ENCODE data around the gene IFI27L1.

The IFI27L1 gene

DNA sequence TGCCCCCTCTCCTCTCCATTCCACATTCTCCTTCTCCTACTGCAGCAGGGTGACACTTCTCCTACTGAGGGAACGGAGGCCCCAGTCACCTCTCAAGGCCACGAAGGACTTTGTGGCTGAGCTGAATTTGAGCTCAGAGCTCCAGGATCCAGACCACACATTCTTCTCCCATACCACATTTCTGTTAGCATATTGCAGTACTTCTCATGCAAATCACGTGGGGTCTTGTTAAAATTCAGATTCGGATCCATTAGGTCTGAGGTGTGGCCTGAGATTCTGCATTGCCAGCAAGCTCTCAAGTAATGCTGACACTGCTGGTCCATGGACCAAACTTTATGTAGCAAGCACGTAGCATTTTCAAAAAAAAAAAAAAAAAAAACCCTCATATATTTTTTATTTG lies 57.9 kb downstream of the IFI27L1 start:
- DNase-seq: no peak

DNA sequence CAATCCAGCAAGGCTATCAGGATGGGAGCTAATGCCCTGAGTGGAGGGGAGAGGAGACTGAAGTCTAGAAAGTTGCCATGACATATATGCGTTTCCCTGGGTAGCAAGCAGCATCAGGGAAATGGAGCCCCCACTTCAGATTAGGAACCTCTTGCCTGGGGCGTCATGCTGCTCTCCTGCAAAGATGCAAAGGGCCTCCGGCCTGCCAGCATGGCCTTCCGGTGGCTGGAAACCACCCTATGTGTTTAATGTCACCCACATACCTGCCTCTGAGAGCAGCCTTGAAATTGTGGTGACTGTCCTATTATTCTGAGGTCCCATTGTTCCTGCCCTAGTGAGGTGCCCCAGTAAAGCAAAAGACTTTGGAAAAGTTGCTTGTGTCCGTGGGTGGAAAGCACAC lies 58.3 kb downstream of the IFI27L1 start:
- DNase-seq: no peak

DNA sequence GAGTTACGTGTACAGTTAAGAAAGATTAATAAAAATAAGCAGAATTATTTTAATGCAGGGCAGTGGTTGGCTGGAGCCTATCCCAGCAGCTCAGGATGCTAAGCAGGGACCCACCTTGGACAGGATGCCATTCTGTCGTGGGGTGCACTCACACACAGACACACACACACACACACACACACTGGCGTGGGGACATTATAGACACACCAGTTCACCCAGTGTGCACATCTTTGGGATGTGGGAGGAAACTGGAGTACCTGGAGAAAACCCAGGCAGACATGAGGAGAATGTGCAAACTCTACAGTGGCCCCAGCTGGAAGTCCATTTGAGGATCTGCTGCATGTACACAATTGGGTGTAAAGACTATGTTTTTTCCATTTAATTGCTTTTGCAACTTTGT lies 61.1 kb downstream of the IFI27L1 start:
- DNase-seq: no peak

DNA sequence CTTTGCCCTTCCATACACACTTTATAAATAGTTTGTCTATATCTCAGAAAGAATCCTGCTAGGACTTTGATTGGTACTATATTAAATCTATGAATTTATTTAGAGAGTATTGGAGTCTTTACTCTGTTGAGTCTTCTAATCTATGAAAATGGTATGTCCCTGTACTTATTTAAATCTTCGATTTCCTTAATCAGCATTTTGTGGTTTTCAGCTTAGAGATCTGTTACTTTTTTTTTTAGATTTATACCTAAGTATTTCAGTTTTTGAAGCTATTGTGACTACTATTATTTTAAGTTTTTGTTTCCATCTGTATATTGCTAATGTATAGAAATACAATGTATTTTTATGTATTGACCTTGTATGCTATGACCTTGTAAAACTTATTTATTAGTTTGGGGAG lies 61.7 kb downstream of the IFI27L1 start:
- no peak for DNase-seq

DNA sequence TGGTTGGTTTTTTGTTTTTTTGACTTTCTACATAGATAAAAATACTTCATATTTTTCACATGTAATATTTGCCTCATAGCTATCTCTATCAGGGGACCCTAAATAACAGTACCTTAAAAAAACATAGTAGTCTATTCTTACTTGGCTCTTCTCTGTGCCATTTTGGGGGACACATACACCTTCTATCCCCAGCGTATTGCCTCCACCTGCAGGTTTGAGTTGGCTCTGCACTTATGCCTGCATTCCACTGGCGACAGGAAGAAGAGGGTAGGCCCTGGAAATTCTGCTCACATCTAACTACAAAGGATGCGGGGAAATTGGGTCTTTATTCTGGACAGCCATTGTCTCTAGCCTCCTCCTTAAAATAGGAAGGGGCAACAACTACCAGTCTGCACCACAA lies 62.1 kb downstream of the IFI27L1 start:
- no peak for DNase-seq

DNA sequence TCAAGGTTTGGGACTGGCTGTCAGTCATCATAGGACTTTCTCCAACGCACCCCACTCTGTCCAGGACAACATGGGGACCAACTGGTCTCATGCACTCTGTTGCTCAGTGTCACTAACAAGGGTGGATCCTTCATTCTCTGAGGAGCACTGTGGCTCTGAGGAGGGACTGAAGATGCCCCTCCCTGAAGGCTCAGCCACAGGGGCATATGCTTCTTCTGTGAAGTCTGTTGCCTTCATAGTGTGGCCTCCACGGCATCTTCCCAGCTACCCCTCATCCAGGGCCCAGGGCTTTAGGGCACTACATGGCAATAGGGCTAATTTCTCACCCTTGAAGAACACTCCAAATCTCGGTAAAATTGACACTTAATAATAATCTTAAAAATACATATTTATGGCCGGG lies 62.6 kb downstream of the IFI27L1 start:
- no peak for DNase-seq

DNA sequence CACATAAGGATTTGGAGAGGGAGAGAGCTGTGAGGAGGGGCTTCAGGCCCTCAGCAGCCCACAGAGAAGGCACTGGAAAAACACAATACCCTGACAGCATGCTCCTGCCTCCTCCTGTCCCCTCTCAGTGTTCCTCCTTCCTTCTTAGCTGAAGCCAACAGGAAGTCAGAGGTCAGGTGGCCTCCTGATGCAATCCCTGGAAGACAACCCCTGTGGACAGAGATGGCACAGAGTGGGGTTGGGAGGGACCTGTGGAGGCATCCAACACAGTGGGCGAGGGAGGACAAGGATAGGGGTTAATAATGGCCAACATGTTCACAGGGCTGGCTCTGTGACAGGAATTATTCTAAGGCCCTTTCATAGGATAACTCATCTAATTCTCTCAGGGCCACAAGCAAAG lies 63.7 kb downstream of the IFI27L1 start:
- no peak for DNase-seq

DNA sequence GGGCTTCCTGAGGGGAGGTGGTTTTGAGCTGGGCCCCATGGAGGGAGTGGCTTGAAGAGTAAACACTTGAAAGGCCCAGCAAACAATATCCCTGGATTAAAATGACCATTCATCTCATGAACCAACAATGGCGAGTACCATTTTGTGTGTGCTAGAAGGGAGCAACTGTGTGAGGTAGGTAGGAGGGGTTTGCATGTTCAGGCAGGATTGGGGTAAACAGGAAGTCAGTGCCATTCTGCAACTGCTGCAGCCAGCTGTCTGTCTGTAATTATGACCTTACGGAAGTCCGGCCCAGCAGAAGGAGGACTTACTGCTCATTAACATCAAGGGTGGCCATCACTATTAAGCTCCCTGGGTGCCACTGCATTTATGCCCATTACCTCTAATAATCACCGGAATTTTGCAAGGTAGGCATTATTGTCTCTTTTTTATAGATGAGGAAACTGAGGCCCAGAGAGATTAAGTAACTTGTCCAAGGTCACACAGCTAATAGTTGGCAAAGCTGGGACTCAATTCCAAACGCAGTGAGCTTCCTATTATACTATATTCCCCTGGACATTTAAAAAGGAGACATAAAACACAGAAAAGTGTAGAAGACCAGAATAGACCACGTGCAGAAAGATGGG lies 64.9 kb downstream of the IFI27L1 start:
- DNase-seq: no peak

Data from activated CD4-positive, alpha-beta T cell treated with anti-CD3 and anti-CD28 coated beads, Interleukin-2, amount 50 U/mL, for 16 hours (primary cell).